CD14-positive monocyte (primary cell): ENCODE data around the gene LIPK. TPM values are rescaled to one million over a fixed set of nuclear protein-coding genes. Genes with fewer than 3 reads are reported as not detected.

Source experiments
- DNase-seq, 3 donors: peaks; one replicate each; pipeline ENCODE4 v3.0.0-alpha.2; 2011 to 2022
- H2AFZ ChIP-seq: 2 replicates; pipeline ENCODE4 v1.6.0; 2012; ENCODE audit warnings: mild to moderate bottlenecking, low read depth, low read length, inconsistent platforms; ENCODE audit not compliant: insufficient read depth, poor library complexity, severe bottlenecking
- H3K27ac ChIP-seq, 2 donors: 1 replicate in 1 of 2; 2 replicates in 1 of 2; pipeline ENCODE4 v1.5.1; 2012 to 2013; ENCODE audit warnings: low read length in 2 of 2, control low read depth in 1 of 2, inconsistent platforms in 1 of 2, low read depth in 1 of 2, mild to moderate bottlenecking in 1 of 2
- H3K27me3 ChIP-seq, 2 donors: one replicate each; pipeline versions ENCODE4 v1.6.0 to v1.6.1; 2011 to 2013; ENCODE audit warnings: low read length in 2 of 2; ENCODE audit not compliant: control insufficient read depth in 2 of 2, insufficient read depth in 2 of 2
- H3K36me3 ChIP-seq, 2 donors: replicated peaks in 1 of 2; 1 replicate in 1 of 2; 2 replicates in 1 of 2; pipeline versions ENCODE4 v1.5.1 to v1.6.1; 2012 to 2013; ENCODE audit warnings: low read length in 2 of 2, control low read depth in 1 of 2, inconsistent platforms in 1 of 2, mild to moderate bottlenecking in 1 of 2; ENCODE audit not compliant: insufficient read depth in 2 of 2, control insufficient read depth in 1 of 2
- H3K4me1 ChIP-seq, 2 donors: 1 replicate in 1 of 2; 2 replicates in 1 of 2; pipeline versions ENCODE4 v1.5.1 to v1.6.1; 2012 to 2013; ENCODE audit warnings: low read length in 2 of 2, control low read depth in 1 of 2, inconsistent platforms in 1 of 2, mild to moderate bottlenecking in 1 of 2, moderate library complexity in 1 of 2; ENCODE audit not compliant: insufficient read depth in 2 of 2, control insufficient read depth in 1 of 2
- H3K4me2 ChIP-seq: replicated peaks from 2 replicates; pipeline ENCODE3; 2012; ENCODE audit warnings: low read length, moderate library complexity, mild to moderate bottlenecking; ENCODE audit not compliant: poor library complexity, severe bottlenecking; ENCODE audit errors: extremely low read depth
- H3K4me3 ChIP-seq, 3 experiments: fragments of 200-600 bp in 1 of 3; sonication (generic) in 1 of 3; replicated peaks in 1 of 3; 1 replicate in 2 of 3; 2 replicates in 1 of 3; pipeline ENCODE4 v1.5.1; 2011 to 2013; ENCODE audit warnings: low read length in 3 of 3, mild to moderate bottlenecking in 3 of 3, control low read depth in 2 of 3, low read depth in 2 of 3, inconsistent platforms in 1 of 3, moderate library complexity in 1 of 3
- H3K79me2 ChIP-seq: 2 replicates; pipeline ENCODE4 v1.6.0; 2012; ENCODE audit warnings: mild to moderate bottlenecking, control low read depth, inconsistent platforms, low read length, moderate library complexity; ENCODE audit not compliant: insufficient read depth
- H3K9ac ChIP-seq: 2 replicates; pipeline ENCODE4 v1.6.0; 2017; ENCODE audit warnings: low read length, mild to moderate bottlenecking; ENCODE audit not compliant: insufficient read depth, poor library complexity, severe bottlenecking
- H3K9me3 ChIP-seq, 2 donors: replicated peaks in 1 of 2; 1 replicate in 1 of 2; 2 replicates in 1 of 2; pipeline versions ENCODE4 v1.5.1 to v1.6.1; 2012 to 2013; ENCODE audit warnings: low read length in 2 of 2, control low read depth in 1 of 2; ENCODE audit not compliant: control insufficient read depth in 1 of 2, insufficient read depth in 1 of 2
- H4K20me1 ChIP-seq: 2 replicates; pipeline ENCODE4 v1.6.0; 2012; ENCODE audit warnings: mild to moderate bottlenecking, low read length, control low read depth, moderate library complexity; ENCODE audit not compliant: insufficient read depth
- H3K27ac Mint-ChIP-seq, 7 donors: one replicate each; pipeline ENCODE4 v1.8.0; 2020; ENCODE audit warnings: mild to moderate bottlenecking in 7 of 7, mixed read lengths in 7 of 7, moderate library complexity in 6 of 7, inconsistent platforms in 2 of 7
- H3K27me3 Mint-ChIP-seq, 3 donors: one replicate each; pipeline ENCODE4 v1.8.0; 2021 to 2022; ENCODE audit warnings: low read depth in 3 of 3, mild to moderate bottlenecking in 3 of 3, mixed read lengths in 3 of 3, moderate library complexity in 3 of 3, inconsistent platforms in 1 of 3
- H3K36me3 Mint-ChIP-seq, 2 donors: one replicate each; pipeline ENCODE4 v1.8.0; 2020; ENCODE audit warnings: mixed read lengths in 2 of 2, inconsistent platforms in 1 of 2, mild to moderate bottlenecking in 1 of 2
- H3K4me1 Mint-ChIP-seq: one replicate; pipeline ENCODE4 v1.8.0; 2020; ENCODE audit warnings: mild to moderate bottlenecking, mixed read lengths
- H3K4me3 Mint-ChIP-seq, 2 donors: one replicate each; pipeline ENCODE4 v1.8.0; 2020; ENCODE audit warnings: mild to moderate bottlenecking in 2 of 2, mixed read lengths in 2 of 2, moderate library complexity in 1 of 2
- H3K9me3 Mint-ChIP-seq, 7 donors: one replicate each; pipeline ENCODE4 v1.8.0; 2020 to 2022; ENCODE audit warnings: mixed read lengths in 7 of 7, mild to moderate bottlenecking in 6 of 7, moderate library complexity in 6 of 7, inconsistent platforms in 2 of 7
- WGBS: methylation state at CpG from one replicate; pipeline ENCODE4 v1.1.5; 2013; ENCODE audit warnings: missing lambda C conversion rate; ENCODE audit not compliant: insufficient coverage; 5-methylcytosine and 5-hydroxymethylcytosine counted together
- intact Hi-C, 2 donors: fragments of 100-400 bp; cut with micrococcal nuclease; formaldehyde crosslinking; loops; one replicate each; pipeline versions ENCODE4 v1.15.0 to v1.15.1; 2023
- polyA plus RNA-seq, 3 donors: library from polyadenylated mRNA; depleted of rRNA in 1 of 3; unstranded in 2 of 3; stranded (reverse) in 1 of 3; fragments of 300-500 nt in 2 of 3; fragments of >200 nt in 1 of 3; fragmentation: Illumina TruSeq in 2 of 3; gene quantifications; 1 replicate in 2 of 3; 2 replicates in 1 of 3; pipeline ENCODE4 v1.2.3, GENCODE V29; 2012 to 2021
- TF ChIP-seq, protein P1 (sequence below): fragments of 200-600 bp; IDR thresholded peaks from one replicate; pipeline ENCODE4 v1.8.0; 2022; ENCODE audit warnings: antibody characterized with exemption, mild to moderate bottlenecking

LIPK gene
- polyA plus RNA-seq, 3 donors, result not detected

- no peak overlapping the region for H3K27ac Mint-ChIP-seq
- no peak overlapping the region for H3K4me3 ChIP-seq
- no CpG with 5 or more reads among the region's 3 CpGs for WGBS
- H3K4me1 Mint-ChIP-seq, result peaks cover 2% of the 10 kb centered on the region
- H3K9me3 Mint-ChIP-seq, result peaks cover 2 to 7% (median 3%) of the 10 kb centered on the region in 7 donors
- H3K9ac ChIP-seq, result no peak overlapping the region
- TF ChIP-seq, protein P1, sequence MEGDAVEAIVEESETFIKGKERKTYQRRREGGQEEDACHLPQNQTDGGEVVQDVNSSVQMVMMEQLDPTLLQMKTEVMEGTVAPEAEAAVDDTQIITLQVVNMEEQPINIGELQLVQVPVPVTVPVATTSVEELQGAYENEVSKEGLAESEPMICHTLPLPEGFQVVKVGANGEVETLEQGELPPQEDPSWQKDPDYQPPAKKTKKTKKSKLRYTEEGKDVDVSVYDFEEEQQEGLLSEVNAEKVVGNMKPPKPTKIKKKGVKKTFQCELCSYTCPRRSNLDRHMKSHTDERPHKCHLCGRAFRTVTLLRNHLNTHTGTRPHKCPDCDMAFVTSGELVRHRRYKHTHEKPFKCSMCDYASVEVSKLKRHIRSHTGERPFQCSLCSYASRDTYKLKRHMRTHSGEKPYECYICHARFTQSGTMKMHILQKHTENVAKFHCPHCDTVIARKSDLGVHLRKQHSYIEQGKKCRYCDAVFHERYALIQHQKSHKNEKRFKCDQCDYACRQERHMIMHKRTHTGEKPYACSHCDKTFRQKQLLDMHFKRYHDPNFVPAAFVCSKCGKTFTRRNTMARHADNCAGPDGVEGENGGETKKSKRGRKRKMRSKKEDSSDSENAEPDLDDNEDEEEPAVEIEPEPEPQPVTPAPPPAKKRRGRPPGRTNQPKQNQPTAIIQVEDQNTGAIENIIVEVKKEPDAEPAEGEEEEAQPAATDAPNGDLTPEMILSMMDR, result no peak
- H3K27me3 Mint-ChIP-seq, result peaks cover 0 to 1% (median 0%) of the 10 kb centered on the region in 3 donors
- intact Hi-C loops, result no loop called here
- no peaks in the 10 kb centered on the region for H3K9me3 ChIP-seq
- no peaks in the 10 kb centered on the region for H3K36me3 Mint-ChIP-seq
- H3K27me3 ChIP-seq, result no peaks in the 10 kb centered on the region
- no peak overlapping the region for H3K4me3 Mint-ChIP-seq
- no peaks in the 10 kb centered on the region for H3K4me1 ChIP-seq
- no peak for DNase-seq
- no peak overlapping the region for H3K27ac ChIP-seq
- H3K36me3 ChIP-seq, result no peaks in the 10 kb centered on the region
- H3K79me2 ChIP-seq, result no peaks in the 10 kb centered on the region
- H3K4me2 ChIP-seq, result no peak overlapping the region
- no peaks in the 10 kb centered on the region for H4K20me1 ChIP-seq
- no peak overlapping the region for H2AFZ ChIP-seq
Observed at GRCh38 chr10:88659725-88660597, 46.1 kb upstream of the LIPK start.

DNA sequence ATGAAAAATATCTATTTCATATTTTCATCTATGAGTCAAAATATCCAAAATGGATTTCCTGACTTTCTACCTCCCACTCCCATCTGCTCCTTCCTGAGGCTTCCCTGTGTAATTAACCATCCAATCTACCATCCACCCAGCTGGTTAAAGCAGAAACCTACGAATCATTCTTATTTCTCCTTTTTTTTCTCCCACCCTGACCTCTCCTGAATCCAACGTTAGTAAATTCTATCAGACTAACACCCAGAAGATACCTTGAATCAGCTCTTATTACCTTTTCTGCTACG lies 45.5 kb upstream of the LIPK start:
- H3K27me3 Mint-ChIP-seq, result peaks cover 0 to 2% (median 0%) of the 10 kb centered on the region in 3 donors
- H2AFZ ChIP-seq, result no peak overlapping the region
- TF ChIP-seq, protein P1, result no peak
- H3K9ac ChIP-seq, result no peak overlapping the region
- no peak overlapping the region for H3K27ac Mint-ChIP-seq
- H3K36me3 ChIP-seq, result no peaks in the 10 kb centered on the region
- H3K4me1 Mint-ChIP-seq, result peaks cover 2% of the 10 kb centered on the region
- H3K4me3 ChIP-seq, result no peak overlapping the region
- H3K4me3 Mint-ChIP-seq, result no peak overlapping the region
- no peaks in the 10 kb centered on the region for H3K4me1 ChIP-seq
- no peaks in the 10 kb centered on the region for H3K79me2 ChIP-seq
- no peak overlapping the region for H3K4me2 ChIP-seq
- no peaks in the 10 kb centered on the region for H3K9me3 ChIP-seq
- 25% methylated on average over 2 of the region's 3 CpGs for WGBS
- peaks cover 0 to 7% (median 3%) of the 10 kb centered on the region in 7 donors for H3K9me3 Mint-ChIP-seq
- no peak for DNase-seq
- intact Hi-C loops, result no loop called here
- H3K27me3 ChIP-seq, result no peaks in the 10 kb centered on the region
- no peak overlapping the region for H3K27ac ChIP-seq
- H3K36me3 Mint-ChIP-seq, result no peaks in the 10 kb centered on the region
- H4K20me1 ChIP-seq, result no peaks in the 10 kb centered on the region
